ENCODE measurements around the gene GDE1.

- TF ChIP-seq GATA2 (IDR thresholded peaks at IDR 0.05; ENCODE audit: low read depth, low read length) (no peak), GATA3 (IDR thresholded peaks at IDR 0.05; ENCODE audit: low read depth, low read length) (no peak)
Observed at GRCh38 chr16:19474617-19475016, 47.3 kb downstream of the GDE1 start.
